ENCODE measurements around the gene POLA1. TPM values are rescaled to one million over a fixed set of nuclear protein-coding genes. Genes with fewer than 3 reads are reported as not detected.

POLA1 gene
- total RNA-seq, 1 donor from 2014 or later, result 13.2 TPM

DNA sequence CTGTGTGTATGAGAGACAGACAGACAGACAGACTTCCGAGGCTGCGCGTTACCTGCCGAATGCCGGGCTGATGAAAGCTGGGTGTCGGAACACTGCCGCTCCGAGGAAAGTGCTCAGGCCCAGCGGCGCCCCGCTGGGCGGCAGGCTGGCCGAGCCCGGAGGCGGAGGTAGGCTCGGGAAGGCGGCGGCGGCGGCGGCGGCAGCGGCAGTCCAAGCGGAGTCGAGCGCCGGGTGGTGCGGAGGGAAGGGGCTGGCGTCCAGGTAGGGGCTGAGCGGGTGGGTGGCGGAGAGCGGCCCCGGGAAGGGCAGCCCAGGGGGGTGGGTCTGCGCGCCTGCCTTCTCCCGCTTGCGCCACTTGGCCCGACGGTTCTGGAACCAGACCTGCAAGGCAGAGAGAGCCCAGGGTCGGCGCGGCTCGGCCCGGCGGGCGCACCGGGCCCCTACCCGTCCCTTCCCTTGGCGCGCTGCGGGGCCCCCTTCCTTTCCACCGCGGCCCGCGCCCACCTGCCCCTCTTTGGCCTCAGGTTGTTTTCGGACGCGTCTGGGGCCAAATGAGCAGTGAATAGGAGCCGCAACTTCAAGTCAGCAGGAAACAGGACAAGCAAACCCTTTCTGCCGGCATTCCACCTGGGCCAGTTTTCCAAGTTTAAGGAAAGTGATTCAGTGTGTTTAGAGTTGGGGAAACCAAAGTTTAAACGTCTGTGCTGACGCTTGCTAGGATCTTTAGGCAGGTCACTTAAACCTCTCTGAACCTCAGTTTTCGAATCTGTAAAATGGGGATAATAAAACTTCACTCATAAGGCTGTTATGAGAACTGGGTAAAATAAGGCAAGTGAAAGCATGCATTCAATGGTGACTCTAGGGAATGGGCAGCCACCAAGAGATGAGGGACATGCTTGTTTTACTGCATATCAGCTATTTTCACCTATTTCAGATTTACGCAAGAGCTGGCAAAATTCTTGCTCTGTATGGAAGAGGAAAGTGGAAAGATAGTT, 313.6 kb downstream of the POLA1 start:
- H3K4me3 Mint-ChIP-seq (ENCODE audit: unreplicated experiment), result no peak overlapping the region
- no peak for DNase-seq
- peaks cover 16% of the 10 kb centered on the region for H3K27me3 Mint-ChIP-seq (ENCODE audit: unreplicated experiment)
- peaks cover 8% of the 10 kb centered on the region for H3K9me3 Mint-ChIP-seq (ENCODE audit: unreplicated experiment)
- H3K36me3 Mint-ChIP-seq (ENCODE audit: unreplicated experiment), result no peaks in the 10 kb centered on the region
- H3K27ac Mint-ChIP-seq (ENCODE audit: unreplicated experiment), result no peak overlapping the region
- TF ChIP-seq, protein P1, sequence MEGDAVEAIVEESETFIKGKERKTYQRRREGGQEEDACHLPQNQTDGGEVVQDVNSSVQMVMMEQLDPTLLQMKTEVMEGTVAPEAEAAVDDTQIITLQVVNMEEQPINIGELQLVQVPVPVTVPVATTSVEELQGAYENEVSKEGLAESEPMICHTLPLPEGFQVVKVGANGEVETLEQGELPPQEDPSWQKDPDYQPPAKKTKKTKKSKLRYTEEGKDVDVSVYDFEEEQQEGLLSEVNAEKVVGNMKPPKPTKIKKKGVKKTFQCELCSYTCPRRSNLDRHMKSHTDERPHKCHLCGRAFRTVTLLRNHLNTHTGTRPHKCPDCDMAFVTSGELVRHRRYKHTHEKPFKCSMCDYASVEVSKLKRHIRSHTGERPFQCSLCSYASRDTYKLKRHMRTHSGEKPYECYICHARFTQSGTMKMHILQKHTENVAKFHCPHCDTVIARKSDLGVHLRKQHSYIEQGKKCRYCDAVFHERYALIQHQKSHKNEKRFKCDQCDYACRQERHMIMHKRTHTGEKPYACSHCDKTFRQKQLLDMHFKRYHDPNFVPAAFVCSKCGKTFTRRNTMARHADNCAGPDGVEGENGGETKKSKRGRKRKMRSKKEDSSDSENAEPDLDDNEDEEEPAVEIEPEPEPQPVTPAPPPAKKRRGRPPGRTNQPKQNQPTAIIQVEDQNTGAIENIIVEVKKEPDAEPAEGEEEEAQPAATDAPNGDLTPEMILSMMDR (IDR thresholded peaks at IDR 0.05; ENCODE audit: partially characterized antibody, unreplicated experiment), result no peak
- H3K4me1 Mint-ChIP-seq (ENCODE audit: low read depth, unreplicated experiment), result peaks cover 6% of the 10 kb centered on the region

DNA sequence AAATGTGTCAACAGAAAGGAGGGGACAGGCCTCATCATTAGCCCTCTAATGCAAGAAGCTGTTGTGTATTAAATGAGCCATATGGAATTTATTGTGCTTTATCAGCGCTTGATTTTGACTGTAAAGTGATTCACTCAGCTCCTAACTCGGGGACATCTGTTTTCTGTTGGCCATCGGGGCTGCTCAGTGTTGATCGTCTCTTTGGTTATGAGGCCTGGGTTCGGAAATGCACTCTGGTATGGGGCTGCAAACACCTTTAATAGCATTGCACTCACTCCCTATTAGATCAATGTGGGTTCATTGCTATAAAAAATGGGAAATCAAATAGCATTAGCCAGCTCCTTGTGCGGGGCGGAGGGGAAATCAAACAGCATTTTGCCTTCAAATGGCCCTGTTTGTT, 315.7 kb downstream of the POLA1 start:
- H3K9me3 Mint-ChIP-seq (ENCODE audit: unreplicated experiment), result peaks cover 4% of the 10 kb centered on the region
- H3K4me1 Mint-ChIP-seq (ENCODE audit: low read depth, unreplicated experiment), result peaks cover 4% of the 10 kb centered on the region
- no peaks in the 10 kb centered on the region for H3K36me3 Mint-ChIP-seq (ENCODE audit: unreplicated experiment)
- no peak for DNase-seq
- no peak overlapping the region for H3K4me3 Mint-ChIP-seq (ENCODE audit: unreplicated experiment)
- H3K27ac Mint-ChIP-seq (ENCODE audit: unreplicated experiment), result no peak overlapping the region
- TF ChIP-seq, protein P1 (IDR thresholded peaks at IDR 0.05; ENCODE audit: partially characterized antibody, unreplicated experiment), result no peak
- peaks cover 16% of the 10 kb centered on the region for H3K27me3 Mint-ChIP-seq (ENCODE audit: unreplicated experiment)

DNA sequence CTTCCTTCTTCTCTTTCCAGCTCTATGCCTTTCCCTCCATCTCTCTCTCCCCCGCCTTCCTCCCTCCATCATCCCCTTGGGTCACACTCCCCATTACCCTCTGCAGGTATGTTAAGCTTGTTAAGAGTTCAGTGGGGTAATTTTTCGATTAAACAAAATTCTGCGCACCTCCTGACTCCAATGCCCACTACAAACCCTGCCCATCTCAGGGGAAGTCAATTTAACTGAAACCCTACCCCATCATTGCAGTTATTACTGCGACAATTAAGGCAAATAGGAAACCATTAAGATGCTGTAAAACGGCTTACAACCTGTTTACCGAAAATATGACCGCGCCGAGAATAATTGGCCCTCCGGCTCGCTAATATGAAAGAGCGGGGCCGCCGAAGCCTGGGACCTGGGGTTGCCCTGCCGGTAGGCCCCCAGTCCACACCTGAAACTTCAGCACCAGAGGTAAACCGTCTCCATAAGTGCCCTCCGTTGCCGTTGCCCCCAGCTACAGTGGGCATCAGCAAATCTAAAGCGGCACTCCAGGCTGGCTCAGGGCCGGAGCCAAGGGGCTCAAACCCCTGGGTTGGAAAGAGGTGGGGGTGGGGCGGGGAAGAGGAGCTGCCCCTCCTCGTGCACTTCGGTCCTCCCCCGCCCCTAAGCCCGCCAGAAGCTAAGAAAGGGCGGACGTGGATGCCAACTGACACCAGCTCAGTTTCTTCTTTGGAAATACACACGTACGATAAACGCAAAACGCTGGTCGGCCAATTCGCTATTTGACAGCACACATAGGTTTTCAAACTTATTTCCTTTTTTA, 317.3 kb downstream of the POLA1 start:
- Mint-ChIP-seq H3K9me3 (ENCODE audit: unreplicated experiment) (peaks cover 4% of the 10 kb centered on the region), H3K4me3 (ENCODE audit: unreplicated experiment) (no peak overlapping the region), H3K27me3 (ENCODE audit: unreplicated experiment) (peaks cover 15% of the 10 kb centered on the region), H3K36me3 (ENCODE audit: unreplicated experiment) (no peaks in the 10 kb centered on the region), H3K27ac (ENCODE audit: unreplicated experiment) (no peak overlapping the region), H3K4me1 (ENCODE audit: low read depth, unreplicated experiment) (peaks cover 3% of the 10 kb centered on the region)
- TF ChIP-seq, protein P1 (IDR thresholded peaks at IDR 0.05; ENCODE audit: partially characterized antibody, unreplicated experiment), result no peak
- no peak for DNase-seq

GRCh38 chrX:25011589-25012432, 318.1 kb downstream of the POLA1 start:
- H3K4me1 Mint-ChIP-seq (ENCODE audit: low read depth, unreplicated experiment), result no peaks in the 10 kb centered on the region
- TF ChIP-seq, protein P1 (IDR thresholded peaks at IDR 0.05; ENCODE audit: partially characterized antibody, unreplicated experiment), result no peak

More at GRCh38 chrX:25011589-25012432, 318.1 kb downstream of the POLA1 start:
- H3K27me3 Mint-ChIP-seq (ENCODE audit: unreplicated experiment), result peaks cover 12% of the 10 kb centered on the region
- H3K27ac Mint-ChIP-seq (ENCODE audit: unreplicated experiment), result no peak overlapping the region
- H3K36me3 Mint-ChIP-seq (ENCODE audit: unreplicated experiment), result no peaks in the 10 kb centered on the region
- no peak for DNase-seq
- no peak overlapping the region for H3K4me3 Mint-ChIP-seq (ENCODE audit: unreplicated experiment)
- H3K9me3 Mint-ChIP-seq (ENCODE audit: unreplicated experiment), result peaks cover 4% of the 10 kb centered on the region
